VCaP (cell line): ENCODE results near the gene HAAO.

ENCODE experiments used
- H3K27ac ChIP-seq: fragments of 450-650 bp; 2 replicates; pipeline ENCODE4 v1.5.1; 2017
- CTCF ChIP-seq: fragments of 450-650 bp; conservative IDR thresholded peaks from 2 replicates; pipeline ENCODE4 v1.5.1; 2017; ENCODE audit warnings: mild to moderate bottlenecking, moderate library complexity

HAAO gene

GRCh38 chr2:42804338-42804737, 12.0 kb upstream of the HAAO start:
- TF ChIP-seq CTCF, result no peak
- no peak overlapping the region for H3K27ac ChIP-seq

GRCh38 chr2:42802150-42802549, 9.8 kb upstream of the HAAO start:
- H3K27ac ChIP-seq, result no peak overlapping the region
- no peak for TF ChIP-seq CTCF

GRCh38 chr2:42801381-42801780, 9.0 kb upstream of the HAAO start:
- no peak overlapping the region for H3K27ac ChIP-seq
- TF ChIP-seq CTCF, result no peak

GRCh38 chr2:42800981-42801380, 8.6 kb upstream of the HAAO start:
- no peak overlapping the region for H3K27ac ChIP-seq

GRCh38 chr2:42800461-42800962, 8.1 kb upstream of the HAAO start:
- no peak overlapping the region for H3K27ac ChIP-seq
- no peak for TF ChIP-seq CTCF

More at GRCh38 chr2:42800981-42801380, 8.6 kb upstream of the HAAO start:
- no peak for TF ChIP-seq CTCF

GRCh38 chr2:42799881-42800280, 7.5 kb upstream of the HAAO start:
- TF ChIP-seq CTCF, result no peak
- H3K27ac ChIP-seq, result no peak overlapping the region

GRCh38 chr2:42797281-42797680, 4.9 kb upstream of the HAAO start:
- H3K27ac ChIP-seq, result no peak overlapping the region
- TF ChIP-seq CTCF, result no peak
